ENCODE measurements around the gene PRR9. TPM values are rescaled to one million over a fixed set of nuclear protein-coding genes. Genes with fewer than 3 reads are reported as not detected.

The PRR9 gene
- total RNA-seq, 1 donor from 2014 or later = not detected

DNA sequence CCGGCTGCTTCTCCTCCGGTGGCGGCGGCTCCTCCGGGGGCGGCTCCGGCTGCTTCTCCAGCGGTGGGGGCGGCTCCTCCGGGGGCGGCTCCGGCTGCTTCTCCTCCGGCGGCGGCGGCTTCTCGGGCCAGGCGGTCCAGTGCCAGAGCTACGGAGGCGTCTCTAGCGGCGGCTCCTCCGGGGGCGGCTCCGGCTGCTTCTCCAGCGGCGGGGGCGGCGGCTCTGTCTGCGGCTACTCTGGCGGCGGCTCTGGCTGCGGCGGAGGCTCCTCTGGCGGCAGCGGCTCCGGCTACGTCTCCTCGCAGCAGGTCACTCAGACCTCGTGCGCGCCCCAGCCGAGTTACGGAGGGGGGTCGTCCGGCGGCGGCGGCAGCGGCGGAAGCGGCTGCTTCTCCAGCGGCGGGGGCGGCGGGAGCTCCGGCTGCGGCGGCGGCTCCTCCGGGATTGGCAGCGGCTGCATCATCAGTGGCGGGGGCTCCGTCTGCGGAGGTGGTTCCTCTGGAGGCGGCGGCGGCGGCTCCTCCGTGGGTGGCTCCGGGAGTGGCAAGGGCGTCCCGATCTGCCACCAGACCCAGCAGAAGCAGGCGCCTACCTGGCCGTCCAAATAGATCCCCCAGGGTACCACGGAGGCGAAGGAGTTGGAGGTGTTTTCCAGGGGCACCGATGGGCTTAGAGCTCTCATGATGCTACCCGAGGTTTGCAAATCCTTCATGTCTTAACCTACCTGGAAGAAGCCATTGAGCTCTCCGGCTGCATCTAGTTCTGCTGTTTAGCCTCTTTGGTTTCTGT is 44.1 kb downstream of the PRR9 start:
- Mint-ChIP-seq H3K4me3 (ENCODE audit: unreplicated experiment) (peak overlapping the region; percentile 84), H3K36me3 (ENCODE audit: low read depth, unreplicated experiment) (peaks cover 4% of the 10 kb centered on the region), H3K27ac (ENCODE audit: unreplicated experiment) (peak overlapping the region; percentile 2), H3K4me1 (ENCODE audit: unreplicated experiment) (peaks cover 10% of the 10 kb centered on the region), H3K9me3 (ENCODE audit: unreplicated experiment) (no peaks in the 10 kb centered on the region), H3K27me3 (ENCODE audit: unreplicated experiment) (peaks cover 21% of the 10 kb centered on the region)
- DNase-seq (ENCODE audit: low spot score) = peak; percentile 28
- TF ChIP-seq, protein P1, sequence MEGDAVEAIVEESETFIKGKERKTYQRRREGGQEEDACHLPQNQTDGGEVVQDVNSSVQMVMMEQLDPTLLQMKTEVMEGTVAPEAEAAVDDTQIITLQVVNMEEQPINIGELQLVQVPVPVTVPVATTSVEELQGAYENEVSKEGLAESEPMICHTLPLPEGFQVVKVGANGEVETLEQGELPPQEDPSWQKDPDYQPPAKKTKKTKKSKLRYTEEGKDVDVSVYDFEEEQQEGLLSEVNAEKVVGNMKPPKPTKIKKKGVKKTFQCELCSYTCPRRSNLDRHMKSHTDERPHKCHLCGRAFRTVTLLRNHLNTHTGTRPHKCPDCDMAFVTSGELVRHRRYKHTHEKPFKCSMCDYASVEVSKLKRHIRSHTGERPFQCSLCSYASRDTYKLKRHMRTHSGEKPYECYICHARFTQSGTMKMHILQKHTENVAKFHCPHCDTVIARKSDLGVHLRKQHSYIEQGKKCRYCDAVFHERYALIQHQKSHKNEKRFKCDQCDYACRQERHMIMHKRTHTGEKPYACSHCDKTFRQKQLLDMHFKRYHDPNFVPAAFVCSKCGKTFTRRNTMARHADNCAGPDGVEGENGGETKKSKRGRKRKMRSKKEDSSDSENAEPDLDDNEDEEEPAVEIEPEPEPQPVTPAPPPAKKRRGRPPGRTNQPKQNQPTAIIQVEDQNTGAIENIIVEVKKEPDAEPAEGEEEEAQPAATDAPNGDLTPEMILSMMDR (IDR thresholded peaks at IDR 0.05; ENCODE audit: unreplicated experiment) = no peak

DNA sequence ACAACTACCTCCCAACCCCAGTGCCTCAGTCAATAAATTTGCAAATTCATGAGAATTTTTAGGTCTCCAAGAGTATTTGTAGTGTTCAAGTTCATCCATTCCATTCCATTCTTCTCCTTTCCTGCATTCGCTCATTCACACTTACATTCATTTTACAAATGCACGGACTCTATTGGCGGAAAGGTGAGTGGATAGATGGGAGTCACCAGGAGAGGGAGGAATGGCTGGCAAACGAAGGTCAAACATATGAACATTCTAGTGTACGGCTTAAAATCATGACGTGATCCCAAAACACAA is 44.6 kb downstream of the PRR9 start:
- Mint-ChIP-seq H3K4me1 (ENCODE audit: unreplicated experiment) (peaks cover 10% of the 10 kb centered on the region), H3K36me3 (ENCODE audit: low read depth, unreplicated experiment) (peaks cover 4% of the 10 kb centered on the region), H3K9me3 (ENCODE audit: unreplicated experiment) (no peaks in the 10 kb centered on the region), H3K27me3 (ENCODE audit: unreplicated experiment) (peaks cover 21% of the 10 kb centered on the region), H3K27ac (ENCODE audit: unreplicated experiment) (peak overlapping the region; percentile 2), H3K4me3 (ENCODE audit: unreplicated experiment) (peak overlapping the region; percentile 84)
- TF ChIP-seq, protein P1 (IDR thresholded peaks at IDR 0.05; ENCODE audit: unreplicated experiment) = no peak
- no peak for DNase-seq (ENCODE audit: low spot score)

DNA sequence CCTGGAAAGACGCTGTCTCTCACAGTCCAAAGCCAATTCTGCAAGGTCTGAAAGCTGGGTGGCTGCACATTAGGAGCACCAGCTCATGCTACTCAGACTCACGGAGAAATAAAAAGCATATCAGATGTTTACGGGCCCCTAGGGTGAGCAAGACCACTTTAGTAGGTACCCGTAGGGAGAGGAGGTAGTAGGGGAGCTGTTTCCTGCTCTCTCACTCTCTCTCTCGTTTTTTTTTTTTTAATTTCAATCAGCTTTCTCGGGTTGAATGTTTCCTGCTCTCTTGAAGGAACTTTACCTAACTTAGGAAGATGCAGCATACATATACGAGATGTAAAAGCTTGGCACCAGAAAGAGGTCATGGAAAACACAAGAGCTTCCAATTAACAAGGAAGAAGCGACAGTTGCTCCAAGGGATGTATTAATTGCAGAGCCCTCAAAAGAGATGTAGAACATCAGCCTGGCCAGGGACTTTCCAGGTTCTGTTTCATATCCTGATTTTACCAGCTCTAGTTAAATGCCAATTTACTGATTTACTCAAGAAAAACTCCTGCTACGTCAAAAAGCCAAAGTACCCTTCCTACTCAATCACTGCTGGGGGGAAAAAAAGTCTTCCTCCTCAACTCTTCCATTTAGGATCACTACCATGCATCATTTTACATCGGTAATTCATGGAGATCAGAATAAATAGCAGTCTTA is 45.2 kb downstream of the PRR9 start:
- Mint-ChIP-seq H3K9me3 (ENCODE audit: unreplicated experiment) (no peaks in the 10 kb centered on the region), H3K36me3 (ENCODE audit: low read depth, unreplicated experiment) (peaks cover 4% of the 10 kb centered on the region), H3K4me1 (ENCODE audit: unreplicated experiment) (peaks cover 10% of the 10 kb centered on the region), H3K4me3 (ENCODE audit: unreplicated experiment) (no peak overlapping the region), H3K27ac (ENCODE audit: unreplicated experiment) (no peak overlapping the region), H3K27me3 (ENCODE audit: unreplicated experiment) (peaks cover 21% of the 10 kb centered on the region)
- DNase-seq (ENCODE audit: low spot score) = no peak
- TF ChIP-seq, protein P1 (IDR thresholded peaks at IDR 0.05; ENCODE audit: unreplicated experiment) = no peak

DNA sequence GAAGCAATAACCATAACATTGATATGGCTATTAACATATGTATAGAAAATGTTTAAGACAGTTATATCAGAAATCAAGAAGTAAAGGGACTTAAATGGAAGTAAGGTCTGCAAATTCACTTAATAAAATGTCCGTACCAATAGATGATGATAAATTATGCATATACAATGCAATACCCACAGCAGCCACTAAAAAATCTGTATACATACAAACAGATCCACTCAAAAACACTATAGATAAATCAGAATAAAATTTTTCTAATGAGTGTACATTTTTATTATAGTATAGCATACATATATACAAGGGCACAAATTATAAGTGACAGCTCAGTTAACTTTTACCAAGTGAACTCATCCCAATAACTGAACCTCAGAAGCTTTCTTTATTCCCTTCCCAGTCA is 48.1 kb downstream of the PRR9 start:
- Mint-ChIP-seq H3K36me3 (ENCODE audit: low read depth, unreplicated experiment) (peaks cover 2% of the 10 kb centered on the region), H3K4me1 (ENCODE audit: unreplicated experiment) (peaks cover 9% of the 10 kb centered on the region), H3K9me3 (ENCODE audit: unreplicated experiment) (no peaks in the 10 kb centered on the region), H3K4me3 (ENCODE audit: unreplicated experiment) (no peak overlapping the region), H3K27me3 (ENCODE audit: unreplicated experiment) (peaks cover 11% of the 10 kb centered on the region), H3K27ac (ENCODE audit: unreplicated experiment) (no peak overlapping the region)
- TF ChIP-seq, protein P1 (IDR thresholded peaks at IDR 0.05; ENCODE audit: unreplicated experiment) = no peak
- no peak for DNase-seq (ENCODE audit: low spot score)

Other genes with a start within 250 kb of the PRR9 start
- gene SPRR4, start 246.9 kb upstream of the PRR9 start, total RNA-seq (ENCODE audit: unreplicated experiment) = not detected
- gene SPRR1A, start 233.5 kb upstream of the PRR9 start, total RNA-seq (ENCODE audit: unreplicated experiment) = not detected
- not detected for gene SPRR3, start 215.8 kb upstream of the PRR9 start, total RNA-seq (ENCODE audit: unreplicated experiment)
- gene SPRR1B, start 186.4 kb upstream of the PRR9 start, total RNA-seq (ENCODE audit: unreplicated experiment) = not detected
- not detected for gene SPRR2D, start 176.5 kb upstream of the PRR9 start, total RNA-seq (ENCODE audit: unreplicated experiment)
- not detected for gene SPRR2A, start 160.1 kb upstream of the PRR9 start, total RNA-seq (ENCODE audit: unreplicated experiment)
- not detected for gene SPRR2B, start 146.0 kb upstream of the PRR9 start, total RNA-seq (ENCODE audit: unreplicated experiment)
- not detected for gene SPRR2E, start 123.1 kb upstream of the PRR9 start, total RNA-seq (ENCODE audit: unreplicated experiment)
- gene SPRR2F, start 104.1 kb upstream of the PRR9 start, total RNA-seq (ENCODE audit: unreplicated experiment) = not detected
- gene SPRR2G, start 66.7 kb upstream of the PRR9 start, total RNA-seq (ENCODE audit: unreplicated experiment) = not detected
- gene LELP1, start 14.2 kb upstream of the PRR9 start, total RNA-seq (ENCODE audit: unreplicated experiment) = not detected
- gene LORICRIN, start 42.1 kb downstream of the PRR9 start, total RNA-seq (ENCODE audit: unreplicated experiment) = not detected
- 1.1 TPM for gene PGLYRP3, start 95.4 kb downstream of the PRR9 start, total RNA-seq (ENCODE audit: unreplicated experiment)
- 1.7 TPM for gene PGLYRP4, start 131.3 kb downstream of the PRR9 start, total RNA-seq (ENCODE audit: unreplicated experiment)
- gene S100A9, start 140.3 kb downstream of the PRR9 start, total RNA-seq (ENCODE audit: unreplicated experiment) = 0.51 TPM
- not detected for gene S100A12, start 158.0 kb downstream of the PRR9 start, total RNA-seq (ENCODE audit: unreplicated experiment)
- not detected for gene S100A8, start 173.5 kb downstream of the PRR9 start, total RNA-seq (ENCODE audit: unreplicated experiment)
- gene S100A7A, start 198.9 kb downstream of the PRR9 start, total RNA-seq (ENCODE audit: unreplicated experiment) = not detected
- gene S100A7, start 243.1 kb downstream of the PRR9 start, total RNA-seq (ENCODE audit: unreplicated experiment) = not detected